Trophoblast cell (in vitro differentiated cells and primary cell): ENCODE measurements around the gene HDAC9.

Source experiments
- DNase-seq, 2 donors: peaks; one replicate each; pipeline ENCODE4 v3.0.0-alpha.2; 2016
- H2AFZ ChIP-seq: 2 replicates; pipeline ENCODE4 v1.6.1; 2013; ENCODE audit warnings: low read length, moderate library complexity, mild to moderate bottlenecking; ENCODE audit not compliant: insufficient read depth, poor library complexity
- H2AK5ac ChIP-seq: 2 replicates; pipeline ENCODE4 v1.6.1; 2013; ENCODE audit warnings: mild to moderate bottlenecking, low read length
- H2BK120ac ChIP-seq: 2 replicates; pipeline ENCODE4 v1.6.1; 2013; ENCODE audit warnings: low read length, mild to moderate bottlenecking, moderate library complexity; ENCODE audit not compliant: insufficient read depth, poor library complexity
- H2BK12ac ChIP-seq: 2 replicates; pipeline ENCODE4 v1.6.1; 2013; ENCODE audit warnings: mild to moderate bottlenecking, low read length, moderate library complexity
- H2BK5ac ChIP-seq: 2 replicates; pipeline ENCODE4 v1.6.1; 2013; ENCODE audit warnings: low read length, low read depth, moderate library complexity, mild to moderate bottlenecking; ENCODE audit not compliant: poor library complexity
- H3K14ac ChIP-seq: 2 replicates; pipeline ENCODE4 v1.6.1; 2013; ENCODE audit warnings: mild to moderate bottlenecking, low read length
- H3K18ac ChIP-seq: 2 replicates; pipeline ENCODE4 v1.6.1; 2013; ENCODE audit warnings: mild to moderate bottlenecking, low read length
- H3K23ac ChIP-seq: 2 replicates; pipeline ENCODE4 v1.6.1; 2013; ENCODE audit warnings: low read length
- H3K27ac ChIP-seq: 2 replicates; pipeline ENCODE4 v1.5.1; 2013; ENCODE audit warnings: low read depth, mild to moderate bottlenecking, inconsistent platforms, low read length, moderate library complexity
- H3K27me3 ChIP-seq: 2 replicates; pipeline ENCODE4 v1.6.1; 2013; ENCODE audit warnings: inconsistent platforms, mild to moderate bottlenecking, low read length, moderate library complexity; ENCODE audit not compliant: insufficient read depth
- H3K36me3 ChIP-seq, 2 experiments: 1 replicate in 1 of 2; 2 replicates in 1 of 2; pipeline ENCODE4 v1.6.1; 2013; ENCODE audit warnings: low read length in 2 of 2, mild to moderate bottlenecking in 2 of 2, moderate library complexity in 1 of 2; ENCODE audit not compliant: insufficient read depth in 2 of 2, control insufficient read depth in 1 of 2
- H3K4ac ChIP-seq: 2 replicates; pipeline ENCODE4 v1.6.1; 2013; ENCODE audit warnings: low read depth, mild to moderate bottlenecking, low read length, moderate library complexity
- H3K4me1 ChIP-seq, 2 experiments: 1 replicate in 1 of 2; 2 replicates in 1 of 2; pipeline ENCODE4 v1.6.1; 2013; ENCODE audit warnings: low read length in 2 of 2, mild to moderate bottlenecking in 2 of 2, moderate library complexity in 1 of 2; ENCODE audit not compliant: insufficient read depth in 2 of 2, control insufficient read depth in 1 of 2
- H3K4me2 ChIP-seq: 2 replicates; pipeline ENCODE4 v1.6.1; 2013; ENCODE audit warnings: inconsistent platforms, mild to moderate bottlenecking, low read length, moderate library complexity
- H3K4me3 ChIP-seq: 2 replicates; pipeline ENCODE4 v1.5.1; 2013; ENCODE audit warnings: mild to moderate bottlenecking, low read depth, low read length, inconsistent platforms
- H3K79me1 ChIP-seq: one replicate; pipeline ENCODE4 v1.6.1; 2013; ENCODE audit warnings: low read length
- H3K79me2 ChIP-seq: 2 replicates; pipeline ENCODE4 v1.6.1; 2013; ENCODE audit warnings: low read length, mild to moderate bottlenecking; ENCODE audit not compliant: control insufficient read depth, insufficient read depth, poor library complexity
- H3K9ac ChIP-seq: 2 replicates; pipeline ENCODE4 v1.6.1; 2013; ENCODE audit warnings: mild to moderate bottlenecking, low read length
- H3K9me3 ChIP-seq: 2 replicates; pipeline ENCODE4 v1.6.1; 2013; ENCODE audit warnings: low read depth, mild to moderate bottlenecking, control low read depth, inconsistent platforms, low read length; ENCODE audit not compliant: insufficient read depth
- H4K12ac ChIP-seq: 2 replicates; pipeline ENCODE4 v1.6.1; 2013; ENCODE audit warnings: low read depth, mild to moderate bottlenecking, low read length, moderate library complexity
- H4K8ac ChIP-seq: 2 replicates; pipeline ENCODE4 v1.6.1; 2013; ENCODE audit warnings: low read depth, mild to moderate bottlenecking, low read length, moderate library complexity
- H4K91ac ChIP-seq: one replicate; pipeline ENCODE4 v1.6.1; 2013; ENCODE audit warnings: low read depth, mild to moderate bottlenecking, low read length, moderate library complexity
- WGBS: extraction: QIAGEN DNeasy Blood & Tissue Kit; methylation state at CpG from one replicate; pipeline ENCODE4 v1.1.7; 2013; ENCODE audit warnings: missing lambda C conversion rate; ENCODE audit not compliant: insufficient read length, insufficient coverage; ENCODE audit errors: extremely low coverage; 5-methylcytosine and 5-hydroxymethylcytosine counted together

HDAC9 gene

GRCh38 chr7:18895456-18895855 is 399.9 kb downstream of the HDAC9 start:
- no peaks in the 10 kb centered on the region for H3K79me1 ChIP-seq
- WGBS = no CpG with 5 or more reads among the region's 3 CpGs
- H3K9me3 ChIP-seq = no peaks in the 10 kb centered on the region
- no peak overlapping the region for H3K27ac ChIP-seq
- H2AK5ac ChIP-seq = no peak overlapping the region
- no peak overlapping the region for H4K12ac ChIP-seq
- peak in 1 of 2 donors; percentile 2 for DNase-seq
- no peak overlapping the region for H3K9ac ChIP-seq
- H3K79me2 ChIP-seq = no peaks in the 10 kb centered on the region
- H2BK5ac ChIP-seq = no peak overlapping the region
- H3K4me1 ChIP-seq = no peaks in the 10 kb centered on the region
- H3K4me3 ChIP-seq = no peak overlapping the region
- no peak overlapping the region for H3K4me2 ChIP-seq
- H2BK120ac ChIP-seq = no peak overlapping the region
- no peak overlapping the region for H3K18ac ChIP-seq
- no peak overlapping the region for H3K4ac ChIP-seq
- no peaks in the 10 kb centered on the region for H3K27me3 ChIP-seq
- no peak overlapping the region for H2BK12ac ChIP-seq
- no peak overlapping the region for H2AFZ ChIP-seq
- H3K36me3 ChIP-seq = no peaks in the 10 kb centered on the region
- no peak overlapping the region for H3K14ac ChIP-seq
- H4K91ac ChIP-seq = no peak overlapping the region
- H4K8ac ChIP-seq = no peak overlapping the region
- no peak overlapping the region for H3K23ac ChIP-seq

- no peak overlapping the region for H3K18ac ChIP-seq
- no peak overlapping the region for H3K9ac ChIP-seq
- no peak overlapping the region for H3K4ac ChIP-seq
- no peak overlapping the region for H3K4me2 ChIP-seq
- no CpG with 5 or more reads among the region's 2 CpGs for WGBS
- no peak overlapping the region for H4K8ac ChIP-seq
- no peaks in the 10 kb centered on the region for H3K4me1 ChIP-seq
- H3K36me3 ChIP-seq = no peaks in the 10 kb centered on the region
- H4K12ac ChIP-seq = no peak overlapping the region
- H3K4me3 ChIP-seq = no peak overlapping the region
- no peaks in the 10 kb centered on the region for H3K9me3 ChIP-seq
- H2AK5ac ChIP-seq = no peak overlapping the region
- H2BK120ac ChIP-seq = no peak overlapping the region
- H3K14ac ChIP-seq = no peak overlapping the region
- no peak overlapping the region for H3K23ac ChIP-seq
- no peak overlapping the region for H2AFZ ChIP-seq
- H3K27ac ChIP-seq = no peak overlapping the region
- no peaks in the 10 kb centered on the region for H3K79me1 ChIP-seq
- H3K27me3 ChIP-seq = no peaks in the 10 kb centered on the region
- H4K91ac ChIP-seq = no peak overlapping the region
- no peak for DNase-seq
- H2BK5ac ChIP-seq = no peak overlapping the region
- H3K79me2 ChIP-seq = no peaks in the 10 kb centered on the region
- no peak overlapping the region for H2BK12ac ChIP-seq
Measured at GRCh38 chr7:18896343-18896975, 400.9 kb downstream of the HDAC9 start.

GRCh38 chr7:18900236-18900635 is 404.7 kb downstream of the HDAC9 start:
- Histone ChIP-seq H3K14ac (no peak overlapping the region), H4K12ac (no peak overlapping the region), H2BK5ac (no peak overlapping the region), H3K79me2 (no peaks in the 10 kb centered on the region), H2BK12ac (no peak overlapping the region), H3K23ac (no peak overlapping the region), H3K4me1 (no peaks in the 10 kb centered on the region), H3K27me3 (no peaks in the 10 kb centered on the region), H3K79me1 (no peaks in the 10 kb centered on the region), H3K4me3 (no peak overlapping the region), H3K4me2 (no peak overlapping the region), H4K91ac (no peak overlapping the region), H2AK5ac (no peak overlapping the region), H3K27ac (no peak overlapping the region), H4K8ac (no peak overlapping the region), H2AFZ (no peak overlapping the region), H3K18ac (no peak overlapping the region), H3K4ac (no peak overlapping the region), H3K9ac (no peak overlapping the region), H3K36me3 (no peaks in the 10 kb centered on the region), H3K9me3 (no peaks in the 10 kb centered on the region), H2BK120ac (no peak overlapping the region)
- no peak for DNase-seq
- WGBS = no CpG with 5 or more reads among the region's 3 CpGs

- WGBS = no CpG with 5 or more reads among the region's 1 CpG
- H3K4me2 ChIP-seq = no peak overlapping the region
- H2BK12ac ChIP-seq = no peak overlapping the region
- no peaks in the 10 kb centered on the region for H3K79me1 ChIP-seq
- no peak overlapping the region for H3K4me3 ChIP-seq
- H2BK5ac ChIP-seq = no peak overlapping the region
- DNase-seq = no peak
- no peak overlapping the region for H4K12ac ChIP-seq
- no peak overlapping the region for H2AFZ ChIP-seq
- H3K14ac ChIP-seq = no peak overlapping the region
- H4K91ac ChIP-seq = no peak overlapping the region
- no peak overlapping the region for H3K4ac ChIP-seq
- no peaks in the 10 kb centered on the region for H3K9me3 ChIP-seq
- no peak overlapping the region for H4K8ac ChIP-seq
- no peaks in the 10 kb centered on the region for H3K79me2 ChIP-seq
- no peak overlapping the region for H3K27ac ChIP-seq
- H2BK120ac ChIP-seq = no peak overlapping the region
- H3K23ac ChIP-seq = no peak overlapping the region
- H3K36me3 ChIP-seq = no peaks in the 10 kb centered on the region
- no peaks in the 10 kb centered on the region for H3K27me3 ChIP-seq
- no peaks in the 10 kb centered on the region for H3K4me1 ChIP-seq
- H2AK5ac ChIP-seq = no peak overlapping the region
- H3K9ac ChIP-seq = no peak overlapping the region
- no peak overlapping the region for H3K18ac ChIP-seq
Measured at GRCh38 chr7:18900803-18901202, 405.3 kb downstream of the HDAC9 start.
